K562 (cell line): ENCODE data around the gene STT3B. TPM values are rescaled to one million over a fixed set of nuclear protein-coding genes. Genes with fewer than 3 reads are reported as not detected.

Experiments used
- CBX5 ChIP-seq: IDR thresholded peaks from 2 replicates; pipeline ENCODE4 v1.6.1; 2014; ENCODE audit warnings: low read depth, borderline replicate concordance
- CC2D1A ChIP-seq: fragments of 450-650 bp; IDR thresholded peaks from 2 replicates; pipeline ENCODE4 v1.6.1; 2017; ENCODE audit warnings: mild to moderate bottlenecking
- DNMT1 ChIP-seq: fragments of 450-650 bp; IDR thresholded peaks from 2 replicates; pipeline ENCODE4 v1.6.1; 2016; ENCODE audit warnings: antibody characterized with exemption, mild to moderate bottlenecking
- E2F6 ChIP-seq, 2 experiments: IDR thresholded peaks; 2 replicates each; pipeline ENCODE4 v1.6.1; 2011; ENCODE audit warnings: borderline replicate concordance in 1 of 2, control low read depth in 1 of 2, low read depth in 1 of 2, low read length in 1 of 2, mild to moderate bottlenecking in 1 of 2, mixed read lengths in 1 of 2, moderate library complexity in 1 of 2; ENCODE audit not compliant: insufficient read depth in 1 of 2, insufficient read length in 1 of 2, poor library complexity in 1 of 2, severe bottlenecking in 1 of 2; ENCODE audit errors: extremely low read depth in 1 of 2
- EP300 ChIP-seq: IDR thresholded peaks from 2 replicates; pipeline ENCODE4 v1.6.1; 2012; ENCODE audit warnings: low read length, improper control_type of control experiment
- FOXM1 ChIP-seq, 2 experiments: fragments of 450-650 bp in 1 of 2; sonication (generic) in 1 of 2; formaldehyde crosslinking in 1 of 2; IDR thresholded peaks; 2 replicates each; pipeline versions ENCODE4 v1.6.1 to v1.9.0; 2017 to 2022; ENCODE audit warnings: low read depth in 2 of 2, mild to moderate bottlenecking in 2 of 2, missing genetic modification reagents in 1 of 2, moderate library complexity in 1 of 2
- HSF4 ChIP-seq: fragments of 250-450 bp; sonication (Bioruptor Pico); IDR thresholded peaks from 2 replicates; pipeline ENCODE4 v2.1.2; 2022; ENCODE audit warnings: mild to moderate bottlenecking, moderate library complexity, borderline replicate concordance
- KLF13 ChIP-seq: fragments of 450-650 bp; IDR thresholded peaks from 2 replicates; pipeline ENCODE4 v1.6.1; 2016; ENCODE audit warnings: missing genetic modification characterization, low read depth, mild to moderate bottlenecking, missing compliant biosample characterization, moderate library complexity, borderline replicate concordance
- NKRF ChIP-seq: fragments of 450-650 bp; IDR thresholded peaks from 2 replicates; pipeline ENCODE4 v1.6.1; 2016; ENCODE audit warnings: borderline replicate concordance
- POLR2AphosphoS5 ChIP-seq: IDR thresholded peaks from 2 replicates; pipeline ENCODE4 v1.6.1; 2011; ENCODE audit warnings: mild to moderate bottlenecking, low read depth, low read length, moderate library complexity; ENCODE audit not compliant: control insufficient read depth, insufficient read depth
- RBM22 ChIP-seq: fragments of 200-400 bp; formaldehyde crosslinking; IDR thresholded peaks from 2 replicates; pipeline ENCODE4 v1.6.1; 2018; ENCODE audit warnings: low read length, low read depth; ENCODE audit not compliant: poor library complexity, severe bottlenecking
- SP1 ChIP-seq: sonication (generic); formaldehyde crosslinking; IDR thresholded peaks from 2 replicates; pipeline ENCODE4 v1.8.1; 2022; ENCODE audit warnings: mild to moderate bottlenecking, missing genetic modification reagents
- THRA ChIP-seq: fragments of 450-650 bp; IDR thresholded peaks from 2 replicates; pipeline ENCODE4 v1.6.1; 2017; ENCODE audit warnings: mild to moderate bottlenecking, moderate library complexity
- ZBTB1 ChIP-seq: sonication (generic); formaldehyde crosslinking; IDR thresholded peaks from 2 replicates; pipeline ENCODE4 v1.8.1; 2023; ENCODE audit warnings: missing genetic modification reagents, low read depth, mild to moderate bottlenecking, borderline replicate concordance
- ZFP30 ChIP-seq: fragments of 250-450 bp; sonication (Bioruptor Pico); IDR thresholded peaks from 2 replicates; pipeline ENCODE4 v1.8.0; 2022; ENCODE audit warnings: moderate library complexity, mild to moderate bottlenecking, inconsistent platforms, borderline replicate concordance
- ZFP36 ChIP-seq: fragments of 150-350 bp; IDR thresholded peaks from 2 replicates; pipeline ENCODE4 v1.6.1; 2018; ENCODE audit warnings: low read length, low read depth; ENCODE audit not compliant: partially characterized antibody
- ZNF134 ChIP-seq: fragments of 250-450 bp; sonication (Bioruptor Pico); conservative IDR thresholded peaks from 2 replicates; pipeline ENCODE4 v1.4.0; 2020
- ZNF280B ChIP-seq: fragments of 250-450 bp; sonication (Bioruptor Pico); IDR thresholded peaks from 2 replicates; pipeline ENCODE4 v1.5.1; 2021; ENCODE audit warnings: mild to moderate bottlenecking
- ZNF324 ChIP-seq: fragments of 250-450 bp; sonication (Bioruptor Pico); IDR thresholded peaks from 2 replicates; pipeline ENCODE4 v1.4.0; 2020; ENCODE audit warnings: mild to moderate bottlenecking
- polyA plus RNA-seq, 8 experiments: library from polyadenylated mRNA; depleted of rRNA in 4 of 8; stranded (reverse) in 5 of 8; unstranded in 3 of 8; fragments of >200 nt; fragmentation: Nextera tagmentation in 2 of 8; fragmentation: Illumina TruSeq in 1 of 8; extraction: Ambion mirVana in 2 of 8; extraction: Trizol in 1 of 8; gene quantifications; 2 replicates each; pipeline versions ENCODE4 v1.2.1 to v1.2.3, GENCODE V29; 2011 to 2014; ENCODE audit warnings: inconsistent platforms in 1 of 8, missing spikeins in 1 of 8
- total RNA-seq, 7 experiments: library from RNA; depleted of rRNA in 6 of 7; stranded (reverse); fragments of >200 nt in 6 of 7; fragmentation: Illumina TruSeq in 2 of 7; extraction: Trizol in 2 of 7; gene quantifications; 2 replicates each; pipeline versions ENCODE4 v1.2.1 to v1.2.3, GENCODE V29; 2011 to 2021; ENCODE audit warnings: low replicate concordance in 1 of 7

STT3B gene
- total and polyA plus RNA-seq, 9 of the 15 experiments (the other 6 are each of a cell fraction or from before 2014, with no cell fraction given), result 22.4 to 147 (median 100) TPM

- 0 out of 2 replicates have a peak, but pooled peaks have one; percentile 10 for TF ChIP-seq KLF13 (tag)
- no peak for TF ChIP-seq ZFP36
- peak; percentile 95 to 96 for TF ChIP-seq E2F6 (IDR thresholded peaks at IDR 0.05; ENCODE audit: borderline replicate concordance in 1 of 2, extremely low read depth in 1 of 2, insufficient read depth in 1 of 2, insufficient read length in 1 of 2, low read depth in 1 of 2, low read length in 1 of 2, poor library complexity in 1 of 2, severe bottlenecking in 1 of 2)
- TF ChIP-seq NKRF, result peak; percentile 38; the same call in 1 of the 2 replicates
- TF ChIP-seq THRA, result no peak
- TF ChIP-seq CC2D1A, result no peak; the same call in none of the 2 replicates
- peak; percentile 59; the same call in 1 of the 2 replicates for TF ChIP-seq ZNF134
- TF ChIP-seq ZFP30, result no peak
- peak; percentile 95 for TF ChIP-seq SP1 (CRISPR knock-in tag)
- TF ChIP-seq FOXM1 (IDR thresholded peaks at IDR 0.05; ENCODE audit: low read depth), result peak; percentile 92
- peak; percentile 62 for TF ChIP-seq FOXM1 (CRISPR knock-in tag; IDR thresholded peaks at IDR 0.05; ENCODE audit: low read depth)
- TF ChIP-seq RBM22, result no peak
- no peak for TF ChIP-seq HSF4 (CRISPR knock-in tag)
- peak; percentile 95 for TF ChIP-seq ZBTB1
- TF ChIP-seq DNMT1, result no peak
- TF ChIP-seq POLR2AphosphoS5, result peak; percentile 82
- TF ChIP-seq CBX5, result no peak; the same call in 1 of the 2 replicates
- 0 out of 2 replicates have a peak, but pooled peaks have one; percentile 43 for TF ChIP-seq ZNF324 (CRISPR knock-in tag)
- peak; percentile 69 for TF ChIP-seq EP300
- no peak for TF ChIP-seq ZNF280B (CRISPR knock-in tag)
Measured at GRCh38 chr3:31531992-31532586, 636 bp upstream of the STT3B start (continued).
